NCI-H460 (cell line): ENCODE results near the gene METTL5. TPM values are rescaled to one million over a fixed set of nuclear protein-coding genes. Genes with fewer than 3 reads are reported as not detected.
A peak's percentile ranks its signal among the peaks of the same experiment; 100 is the strongest.
"Not testable (repeated sequence)": the region's sequence is repeated elsewhere in the genome, so short reads cannot be mapped to it uniquely, and the experiment has no call there.

Source experiments
- DNase-seq: peaks from one replicate; pipeline ENCODE4 v3.0.0-alpha.2; 2016; ENCODE audit warnings: low read depth; ENCODE audit errors: extremely low read depth
- polyA plus RNA-seq: library from polyadenylated mRNA; depleted of rRNA; stranded (reverse); fragments of >200 nt; gene quantifications from 2 replicates; pipeline ENCODE4 v1.2.3, GENCODE V29; 2014; cell fraction: nucleus; rRNA removed
- total RNA-seq: library from RNA; depleted of rRNA; stranded (reverse); fragments of >200 nt; shearing (Covaris generic); gene quantifications from 2 replicates; pipeline ENCODE4 v1.2.3, GENCODE V29; 2014; rRNA removed

METTL5 gene
- 154 and 170 TPM in 2 replicates for total RNA-seq
- polyA plus RNA-seq: 79.9 and 95.2 TPM in 2 replicates

DNA sequence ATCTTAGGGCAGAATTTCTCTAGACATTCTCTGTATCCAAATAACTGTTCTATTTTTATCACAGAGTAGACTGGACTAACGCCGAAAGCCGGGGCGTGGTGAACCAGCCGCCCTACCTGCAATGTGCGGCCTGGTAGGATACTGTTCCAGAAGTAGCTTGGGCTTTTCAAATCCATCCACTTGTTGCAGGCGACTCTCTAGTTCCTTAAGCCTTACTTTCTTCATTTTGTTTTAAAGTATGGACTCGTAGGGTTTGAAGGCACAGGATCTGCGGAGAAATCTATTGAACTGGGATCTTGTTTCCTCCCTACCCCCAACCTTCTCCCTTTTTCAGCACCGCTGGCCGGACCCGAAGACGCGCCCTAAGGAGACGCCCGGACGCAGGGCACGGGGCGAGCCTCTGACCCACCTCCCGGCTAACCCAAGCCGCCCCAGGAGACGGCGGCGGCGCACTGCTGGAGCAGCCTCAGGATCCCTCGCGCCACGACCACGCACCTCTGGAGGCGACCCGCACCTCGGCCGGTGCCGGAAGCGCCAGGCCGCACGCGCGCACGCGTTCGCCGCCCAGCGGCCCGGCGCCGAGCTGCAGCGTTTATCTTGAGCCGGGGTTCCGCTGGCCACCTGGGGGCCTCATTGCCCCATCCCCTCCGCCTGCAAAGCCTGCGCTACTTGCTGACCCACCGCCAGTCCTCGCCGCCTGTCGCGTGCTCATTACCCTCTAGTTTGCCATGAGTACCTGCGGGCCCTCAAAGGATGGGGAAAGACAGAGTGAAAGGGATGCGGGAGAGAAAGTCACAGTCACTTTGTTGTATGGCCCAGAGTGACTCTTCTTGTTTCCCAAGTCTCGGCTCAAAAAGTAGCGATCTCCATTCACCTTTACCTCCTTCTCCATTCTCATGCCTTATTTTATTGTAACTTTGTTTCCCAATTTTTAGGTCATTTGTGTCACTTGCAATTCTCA, at the start of gene METTL5:
METTL5 (minus strand) TSS at position 533 of the 961 bp plus-strand sequence; CDS start at position 225, 308 bp downstream.
- DNase-seq: peak; percentile 80

DNA sequence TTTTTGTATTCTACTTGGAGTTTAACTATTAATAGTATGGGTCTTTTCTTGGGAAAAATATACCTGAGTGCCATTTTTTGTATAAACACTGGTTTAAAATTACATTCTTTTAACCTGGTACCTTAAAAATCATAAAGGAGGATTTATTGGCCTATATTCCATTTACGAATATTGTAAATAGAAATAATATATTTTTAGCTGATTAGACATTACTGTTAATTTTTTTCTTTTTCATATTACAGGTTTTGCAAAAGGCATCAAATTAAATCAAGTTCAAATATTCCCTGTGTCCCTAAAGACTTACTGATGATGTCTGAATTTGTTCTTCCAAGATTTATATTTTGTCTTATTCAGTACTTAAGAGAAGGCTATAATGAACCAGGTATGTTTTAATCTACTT, 47.3 kb upstream of the METTL5 start:
- DNase-seq: no peak

DNA sequence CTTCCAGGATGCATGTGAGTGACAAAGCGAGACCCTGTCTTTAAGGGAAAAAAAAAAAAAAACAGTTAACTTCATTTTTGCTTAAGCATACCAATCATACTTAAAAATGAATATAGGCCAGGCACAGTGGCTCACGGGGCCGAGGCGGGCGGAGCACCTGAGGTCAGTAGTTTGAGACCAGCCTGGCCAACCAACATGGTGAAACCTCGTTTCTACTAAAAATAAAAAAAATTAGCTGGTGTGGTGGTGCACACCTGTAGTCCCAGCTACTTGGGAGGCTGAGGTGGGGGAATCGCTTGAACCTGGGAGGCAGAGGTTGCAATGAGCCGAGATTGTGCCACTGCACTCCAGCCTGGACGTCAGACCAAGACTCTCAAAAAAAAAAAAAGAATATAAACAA, 46.7 kb upstream of the METTL5 start:
- DNase-seq: not testable (repeated sequence)

DNA sequence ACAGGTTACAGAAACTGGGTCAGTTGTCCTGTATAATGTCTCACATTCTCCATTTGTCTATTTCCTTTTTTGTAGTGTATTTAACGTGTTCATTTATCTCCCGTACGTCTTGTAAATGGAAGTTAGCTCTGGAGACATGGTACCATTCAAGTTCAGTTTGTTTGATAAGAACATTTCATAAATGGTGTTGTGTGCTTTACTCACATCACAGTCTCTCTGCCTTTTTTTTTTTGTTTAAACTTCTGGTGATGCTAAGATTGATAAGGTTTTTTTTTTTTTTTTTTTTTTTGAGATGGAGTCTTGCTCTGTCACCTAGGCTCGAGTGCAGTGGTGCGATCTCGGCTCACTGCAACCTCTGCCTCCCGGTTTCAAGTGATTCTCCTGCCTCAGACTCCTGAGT, 44.2 kb upstream of the METTL5 start:
- DNase-seq: no peak

DNA sequence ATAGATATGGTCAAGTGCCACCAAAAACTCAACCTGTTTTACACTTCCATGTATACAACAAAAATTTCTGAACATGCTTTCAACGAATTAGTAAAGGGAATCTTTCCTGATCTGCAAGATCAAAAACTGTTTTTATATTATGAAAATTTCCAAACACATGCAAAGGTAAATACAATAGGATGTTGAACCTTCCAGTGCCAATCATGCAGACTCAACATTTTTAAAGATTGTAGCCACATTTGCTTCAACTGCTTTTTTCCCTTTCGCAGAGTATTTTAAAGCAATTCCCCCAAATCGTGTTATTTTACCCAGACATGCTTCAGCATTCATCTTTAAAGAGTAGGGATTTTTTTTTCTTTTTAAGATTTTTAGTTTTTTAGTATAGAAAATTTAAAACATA, 42.9 kb upstream of the METTL5 start:
- DNase-seq: no peak

DNA sequence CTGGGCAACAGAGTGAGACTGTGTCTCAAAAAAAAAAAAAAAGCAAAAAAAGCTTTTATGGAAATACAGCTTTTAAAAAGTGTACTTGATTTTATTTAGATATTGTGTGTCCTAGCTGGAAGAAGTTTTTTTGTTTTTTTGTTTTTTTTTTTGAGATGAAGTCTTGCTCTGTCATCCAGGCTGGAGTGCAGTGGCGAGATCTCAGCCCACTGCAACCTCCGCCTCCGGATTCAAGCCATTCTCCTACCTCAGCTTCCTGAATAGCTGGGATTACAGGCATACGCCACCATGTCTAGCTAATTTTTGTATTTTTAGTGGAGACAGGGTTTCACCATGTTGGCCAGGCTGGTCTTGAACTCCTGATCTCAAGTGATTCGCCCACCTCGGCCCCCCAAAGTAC, 41.5 kb upstream of the METTL5 start:
- not testable (repeated sequence) for DNase-seq

DNA sequence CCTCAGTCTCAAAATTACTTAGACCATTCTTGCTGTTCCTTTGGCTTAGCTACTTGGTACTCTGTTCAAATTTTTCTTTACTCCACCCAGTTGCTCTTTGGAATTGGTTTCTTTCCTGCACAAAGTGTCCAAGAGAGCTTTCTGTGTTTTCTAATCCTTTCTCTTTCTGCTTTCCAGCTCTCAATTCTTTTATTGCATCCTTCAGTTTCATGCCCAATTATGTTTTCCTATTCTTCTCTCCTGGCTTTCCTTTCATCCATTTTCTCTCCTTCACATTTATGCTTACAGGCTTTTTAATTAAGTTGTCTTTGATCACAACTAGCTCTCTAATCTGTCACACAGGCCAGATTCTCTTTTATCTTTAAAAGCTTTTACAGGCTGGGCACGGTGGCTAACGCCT, 40.8 kb upstream of the METTL5 start:
- no peak for DNase-seq

DNA sequence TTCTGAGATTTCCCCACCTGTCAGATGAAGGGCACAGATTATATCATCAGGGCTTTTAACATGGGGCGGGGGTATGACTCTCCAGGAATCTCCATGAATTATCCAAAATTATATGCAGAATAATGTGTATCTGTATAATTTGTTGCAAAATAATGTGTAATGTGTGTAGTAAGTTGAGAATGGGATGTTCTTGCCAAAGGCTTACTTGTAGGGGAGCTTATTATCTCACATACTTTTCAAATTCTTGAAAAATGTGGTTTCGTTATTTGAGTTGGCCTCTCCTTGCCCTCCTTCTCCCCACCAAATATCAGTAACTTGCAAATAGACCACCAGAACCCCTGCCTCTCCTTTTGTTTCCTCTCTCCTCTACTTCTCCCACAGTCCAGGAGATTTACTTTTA, 38.1 kb upstream of the METTL5 start:
- no peak for DNase-seq

DNA sequence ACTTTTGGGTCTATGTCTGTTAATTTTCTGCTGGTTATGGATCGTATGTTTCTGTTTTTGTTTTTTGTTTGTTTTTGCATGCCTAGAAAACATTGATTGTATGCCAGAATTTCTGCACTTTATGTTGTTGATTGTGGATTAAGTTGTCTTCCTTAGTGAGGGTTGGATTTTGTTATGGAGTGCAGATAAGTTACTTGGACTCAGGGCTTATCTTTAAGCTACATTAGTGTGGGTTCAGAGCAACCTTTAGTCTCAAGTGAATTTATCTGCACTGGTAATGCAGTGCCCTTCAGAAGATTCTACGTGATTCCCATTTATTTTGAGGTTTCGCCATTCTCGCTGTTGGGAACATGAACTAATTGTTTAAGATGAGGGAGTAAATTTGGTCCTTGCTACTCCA, 35.4 kb upstream of the METTL5 start:
- no peak for DNase-seq

DNA sequence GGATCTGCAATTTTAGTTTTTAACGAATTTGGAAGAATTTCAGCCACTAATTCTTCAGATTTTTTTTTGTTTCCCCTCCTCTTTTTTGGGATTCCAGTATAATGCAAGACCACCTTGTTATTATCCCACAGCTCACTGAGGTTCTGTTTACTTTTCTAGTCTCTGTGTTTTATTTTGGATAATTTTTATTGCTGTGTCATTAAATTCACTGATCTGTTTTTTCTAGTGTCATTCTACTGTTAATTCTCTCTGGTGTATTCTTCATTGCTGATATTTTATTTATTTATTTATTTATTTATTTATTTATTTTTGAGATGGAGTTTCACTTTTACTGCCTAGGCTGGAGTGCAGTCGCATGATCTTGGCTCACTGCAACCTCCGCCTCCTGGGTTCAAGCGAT, 34.7 kb upstream of the METTL5 start:
- DNase-seq: no peak

DNA sequence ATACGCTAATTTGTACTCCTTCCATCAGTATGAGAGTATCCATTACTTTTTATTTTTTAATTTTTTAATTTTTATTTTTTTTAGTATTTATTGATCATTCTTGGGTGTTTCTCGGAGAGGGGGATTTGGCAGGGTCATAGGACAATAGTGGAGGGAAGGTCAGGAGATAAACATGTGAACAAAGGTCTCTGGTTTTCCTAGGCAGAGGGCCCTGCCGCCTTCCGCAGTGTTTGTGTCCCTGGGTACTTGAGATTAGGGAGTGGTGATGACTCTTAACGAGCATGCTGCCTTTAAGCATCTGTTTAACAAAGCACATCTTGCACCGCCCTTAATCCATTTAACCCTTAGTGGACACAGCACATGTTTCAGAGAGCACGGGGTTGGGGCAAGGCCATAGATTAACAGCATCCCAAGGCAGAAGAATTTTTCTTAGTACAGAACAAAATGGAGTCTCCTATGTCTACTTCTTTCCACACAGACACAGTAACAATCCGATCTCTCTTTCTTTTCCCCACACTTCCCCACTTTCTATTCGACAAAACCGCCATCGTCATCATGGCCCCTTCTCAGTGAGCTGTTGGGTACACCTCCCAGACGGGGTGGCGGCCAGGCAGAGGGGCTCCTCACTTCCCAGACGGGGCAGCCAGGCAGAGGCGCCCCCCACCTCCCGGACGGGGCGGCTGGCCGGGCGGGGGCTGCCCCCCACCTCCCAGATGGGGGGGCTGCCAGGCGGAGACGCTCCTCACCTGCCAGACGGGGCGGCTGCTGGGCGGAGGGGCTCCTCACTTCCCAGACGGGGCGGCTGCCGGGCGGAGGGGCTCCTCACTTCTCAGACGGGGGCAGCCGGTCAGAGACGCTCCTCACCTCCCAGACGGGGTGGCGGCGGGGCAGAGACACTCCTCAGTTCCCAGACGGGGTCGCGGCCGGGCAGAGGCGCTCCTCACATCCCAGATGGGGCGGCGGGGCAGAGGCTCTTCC, 30.9 kb upstream of the METTL5 start:
- not testable (repeated sequence) for DNase-seq

DNA sequence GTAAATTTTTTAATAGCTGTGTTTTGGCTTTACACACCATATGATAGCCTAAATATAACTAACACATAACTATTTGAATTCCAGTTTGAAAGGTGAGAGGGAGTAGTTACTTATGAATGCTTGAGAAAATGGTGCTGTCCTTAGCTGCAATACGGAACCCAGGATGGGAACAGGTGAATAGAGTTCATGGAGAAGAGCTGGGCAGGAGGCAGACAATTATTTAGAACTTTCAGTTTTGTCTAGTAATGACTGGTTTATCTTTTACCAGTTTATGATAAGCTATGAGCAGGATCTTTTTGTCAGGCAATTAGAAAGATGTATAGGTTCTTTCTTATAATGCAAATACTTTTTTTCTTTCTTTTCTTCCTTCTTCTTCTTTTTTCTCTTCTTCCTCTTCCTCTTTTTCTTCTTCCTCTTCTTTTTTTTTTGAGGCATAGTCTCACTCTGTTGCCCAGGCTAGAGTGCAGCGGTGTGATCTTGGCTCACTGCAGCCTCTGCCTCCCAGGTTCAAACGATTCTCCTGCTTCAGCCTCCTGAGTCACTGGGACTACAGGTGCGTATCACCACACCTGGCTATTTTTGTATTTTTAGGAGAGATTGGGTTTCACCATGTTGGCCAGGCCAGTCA, 28.4 kb upstream of the METTL5 start:
- DNase-seq: no peak

DNA sequence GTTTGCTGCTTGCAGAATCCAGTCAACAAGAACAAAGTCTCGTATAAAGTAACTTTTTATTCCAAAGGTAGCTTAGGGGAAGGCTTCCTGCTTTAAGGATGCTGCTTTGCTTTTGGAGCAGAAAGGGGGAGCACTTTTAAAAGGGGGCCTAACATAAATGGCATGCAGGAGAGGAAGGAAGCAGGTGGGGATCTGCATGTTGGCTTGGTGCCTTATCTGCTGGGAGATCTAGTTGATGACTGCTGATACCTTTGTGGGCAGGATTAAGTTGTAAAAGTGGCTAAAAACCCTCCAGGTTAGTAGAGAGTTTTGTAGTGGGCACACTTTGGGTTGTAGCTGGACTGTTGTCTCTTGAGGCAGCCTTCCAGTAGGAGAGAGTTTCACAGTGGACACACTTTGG, 25.0 kb upstream of the METTL5 start:
- DNase-seq: no peak

DNA sequence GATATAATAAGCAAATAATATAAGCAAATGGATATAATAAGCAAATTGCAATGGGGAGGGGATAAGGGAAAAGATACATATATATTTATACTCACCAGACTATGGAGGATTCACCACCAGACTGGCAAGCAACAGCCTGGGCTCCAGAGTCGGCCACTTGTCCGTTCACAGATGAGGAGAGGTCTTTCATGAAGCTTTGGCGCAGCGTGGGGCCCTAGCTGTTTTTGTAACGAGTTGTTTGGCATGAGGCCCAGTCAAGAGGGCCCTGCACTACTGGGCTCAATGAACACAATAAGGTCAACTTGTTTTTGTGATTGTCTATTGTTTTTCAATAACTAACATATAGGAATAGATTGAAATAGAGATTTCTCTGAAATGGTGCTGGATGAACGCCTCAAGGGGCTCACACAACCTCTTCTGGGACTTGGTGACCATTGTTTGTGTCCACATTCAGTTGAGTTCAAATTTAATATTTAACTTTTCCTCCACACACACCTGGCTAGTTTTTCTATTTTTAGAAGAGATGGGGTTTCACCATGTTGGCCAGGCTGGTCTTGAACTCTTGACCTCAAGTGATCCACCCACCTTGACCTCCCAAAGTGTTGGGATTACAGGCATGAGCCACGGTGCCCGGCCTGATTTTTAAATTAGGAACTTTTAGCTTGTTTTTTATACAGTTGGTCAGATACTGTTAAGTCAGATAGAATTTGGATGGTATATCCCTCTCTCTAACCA, 24.4 kb upstream of the METTL5 start:
- DNase-seq: not testable (repeated sequence)

DNA sequence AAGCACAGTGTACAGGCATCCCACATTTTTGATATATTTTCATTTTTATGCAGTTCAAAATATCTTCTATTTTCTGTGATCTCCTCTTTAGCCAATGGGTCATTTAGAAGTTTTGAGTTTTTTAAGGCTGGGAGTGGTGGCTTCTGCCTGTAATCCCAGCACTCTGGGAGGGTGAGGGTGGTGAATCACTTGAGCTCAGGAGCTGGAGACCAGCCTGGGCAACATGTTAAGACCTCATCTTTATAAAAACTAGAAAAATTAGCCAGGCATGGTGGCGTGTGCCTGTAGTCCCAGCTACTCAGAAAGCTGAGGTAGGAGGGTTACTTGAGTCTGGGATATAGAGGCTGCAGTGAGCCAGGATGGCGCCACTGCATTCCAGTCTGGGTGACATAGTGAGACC, 20.3 kb upstream of the METTL5 start:
- DNase-seq: no peak

DNA sequence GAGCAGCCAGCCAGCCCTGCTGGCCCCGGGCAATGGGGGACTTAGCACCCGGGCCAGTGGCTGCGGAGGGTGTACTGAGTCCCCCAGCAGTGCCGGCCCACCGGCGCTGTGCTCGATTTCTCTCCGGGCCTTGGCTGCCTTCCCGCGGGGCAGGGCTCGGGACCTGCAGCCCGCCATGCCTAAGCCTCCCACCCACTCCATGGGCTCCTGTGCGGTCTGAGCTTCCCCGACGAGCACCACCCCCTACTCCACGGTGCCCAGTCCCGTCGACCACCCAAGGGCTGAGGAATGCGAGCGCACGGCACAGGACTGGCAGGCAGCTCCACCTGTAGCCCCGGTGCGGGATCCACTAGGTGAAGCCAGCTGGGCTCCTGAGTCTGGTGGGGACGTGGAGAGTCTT, 16.9 kb upstream of the METTL5 start:
- not testable (repeated sequence) for DNase-seq

DNA sequence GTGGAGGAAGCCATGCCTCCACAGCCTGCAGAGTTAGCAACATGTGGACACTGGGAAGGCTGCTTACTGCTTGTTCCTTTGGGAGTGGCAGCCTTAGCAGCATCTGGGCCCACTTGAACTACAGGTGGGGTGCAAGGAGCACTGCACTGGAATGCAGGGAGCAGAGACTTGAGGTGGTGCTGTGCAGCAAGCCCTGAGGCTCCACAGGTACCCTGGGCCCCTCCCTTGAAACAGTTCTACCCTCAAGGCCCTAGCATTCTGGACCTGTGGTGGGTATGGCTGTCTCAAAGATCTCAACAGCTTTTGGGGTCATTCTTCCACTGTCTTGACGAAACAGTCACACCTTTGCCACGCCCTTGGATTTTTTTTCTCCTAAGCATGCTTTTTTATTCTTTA, 16.0 kb upstream of the METTL5 start:
- DNase-seq: no peak

DNA sequence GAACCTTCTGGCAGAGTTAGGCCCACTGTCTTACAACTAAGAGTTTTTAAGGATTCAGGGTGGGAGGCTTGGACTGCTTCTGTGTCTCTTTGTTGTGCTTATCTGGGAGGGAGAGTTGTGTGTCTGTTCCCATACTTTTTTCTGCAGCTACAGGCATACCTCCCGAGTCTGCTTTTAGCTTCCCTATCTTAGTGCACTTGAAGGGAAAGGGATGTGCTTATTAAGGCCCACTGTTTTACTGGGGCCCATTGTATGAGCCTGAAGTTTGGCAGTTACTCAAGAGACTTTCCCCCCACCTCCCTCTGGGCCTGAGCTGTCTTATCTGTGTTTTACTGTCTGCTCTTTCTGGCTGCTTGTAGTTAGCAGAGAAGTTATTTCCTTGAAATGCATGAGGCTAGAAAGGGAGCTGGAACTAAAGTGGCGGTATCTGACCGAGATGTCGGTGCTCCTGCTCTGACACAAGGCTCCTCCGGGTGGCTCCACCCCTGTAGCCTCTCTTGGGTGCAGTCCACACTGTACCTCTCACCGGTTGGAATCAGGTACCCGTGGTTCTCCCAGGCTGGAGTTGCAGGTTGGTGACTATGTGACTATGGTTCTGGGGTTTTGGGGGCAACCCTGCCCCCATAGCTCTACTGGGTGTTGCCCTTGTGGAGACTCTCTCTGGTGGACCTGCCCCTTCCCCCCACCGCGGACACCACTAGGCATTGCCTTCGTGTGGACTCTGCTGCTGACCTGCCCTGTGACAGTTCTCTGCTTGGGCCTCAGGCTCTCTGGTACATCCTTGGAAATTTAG, 15.4 kb upstream of the METTL5 start:
- DNase-seq: no peak
